HK-2 (cell line): ENCODE results near the gene MAP3K12.
"Not testable (repeated sequence)": the region's sequence is repeated elsewhere in the genome, so short reads cannot be mapped to it uniquely, and the experiment has no call there.

Experiments used
- DNase-seq: peaks from one replicate; pipeline ENCODE4 v3.0.0-alpha.2; 2018; ENCODE audit not compliant: unreplicated experiment

Gene MAP3K12

DNA sequence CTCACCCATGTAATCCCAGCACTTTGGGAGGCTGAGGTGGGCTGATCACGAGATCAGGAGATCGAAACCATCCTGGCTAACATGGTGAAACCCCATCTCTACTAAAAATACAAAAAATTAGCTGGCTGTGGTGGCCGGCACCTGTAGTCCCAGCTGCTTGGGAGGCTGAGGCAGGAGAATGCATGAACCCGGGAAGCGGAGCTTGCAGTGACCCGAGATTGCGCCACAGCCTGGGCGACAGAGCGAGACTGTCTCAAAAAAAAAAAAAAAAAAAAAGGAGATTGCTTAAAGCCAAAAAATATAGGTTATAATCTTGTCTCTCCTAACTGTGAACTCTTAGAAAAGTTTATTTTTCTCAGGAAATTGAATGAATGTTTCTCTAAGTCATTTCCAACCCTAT lies 63.9 kb downstream of the MAP3K12 start:
- DNase-seq: not testable (repeated sequence)

DNA sequence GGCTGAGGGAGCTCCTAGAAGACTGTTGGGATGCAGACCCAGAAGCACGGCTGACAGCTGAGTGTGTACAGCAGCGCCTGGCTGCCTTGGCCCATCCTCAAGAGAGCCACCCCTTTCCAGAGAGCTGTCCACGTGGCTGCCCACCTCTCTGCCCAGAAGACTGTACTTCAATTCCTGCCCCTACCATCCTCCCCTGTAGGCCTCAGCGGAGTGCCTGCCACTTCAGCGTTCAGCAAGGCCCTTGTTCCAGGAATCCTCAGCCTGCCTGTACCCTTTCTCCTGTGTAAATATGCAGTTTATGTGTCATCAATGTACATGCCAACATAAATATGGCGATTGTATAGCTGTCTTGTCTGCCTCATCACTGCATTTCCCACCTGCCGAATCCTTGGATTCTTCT lies 68.1 kb downstream of the MAP3K12 start:
- no peak for DNase-seq

DNA sequence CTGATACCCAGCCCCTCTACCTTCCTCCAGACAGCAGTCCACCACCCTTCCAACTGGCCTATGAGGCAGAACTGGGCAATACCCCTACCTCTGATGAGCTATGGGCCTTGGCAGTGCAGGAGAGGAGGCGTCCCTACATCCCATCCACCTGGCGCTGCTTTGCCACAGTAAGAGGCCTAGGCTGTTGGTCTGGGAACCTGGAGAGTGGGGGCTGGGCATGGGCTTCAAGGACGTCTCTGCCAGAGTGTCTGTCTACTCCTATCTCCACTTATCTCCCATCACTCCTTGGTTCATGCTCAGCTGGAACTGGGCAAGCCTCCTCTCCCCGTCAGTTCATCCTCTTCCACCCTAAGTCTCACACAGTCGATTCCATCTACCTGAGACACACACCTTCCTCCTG lies 69.1 kb downstream of the MAP3K12 start:
- no peak for DNase-seq
